ENCODE data around the gene KIFC3.
"Not testable (repeated sequence)": the region's sequence is repeated elsewhere in the genome, so short reads cannot be mapped to it uniquely, and the experiment has no call there.

The KIFC3 gene

DNA sequence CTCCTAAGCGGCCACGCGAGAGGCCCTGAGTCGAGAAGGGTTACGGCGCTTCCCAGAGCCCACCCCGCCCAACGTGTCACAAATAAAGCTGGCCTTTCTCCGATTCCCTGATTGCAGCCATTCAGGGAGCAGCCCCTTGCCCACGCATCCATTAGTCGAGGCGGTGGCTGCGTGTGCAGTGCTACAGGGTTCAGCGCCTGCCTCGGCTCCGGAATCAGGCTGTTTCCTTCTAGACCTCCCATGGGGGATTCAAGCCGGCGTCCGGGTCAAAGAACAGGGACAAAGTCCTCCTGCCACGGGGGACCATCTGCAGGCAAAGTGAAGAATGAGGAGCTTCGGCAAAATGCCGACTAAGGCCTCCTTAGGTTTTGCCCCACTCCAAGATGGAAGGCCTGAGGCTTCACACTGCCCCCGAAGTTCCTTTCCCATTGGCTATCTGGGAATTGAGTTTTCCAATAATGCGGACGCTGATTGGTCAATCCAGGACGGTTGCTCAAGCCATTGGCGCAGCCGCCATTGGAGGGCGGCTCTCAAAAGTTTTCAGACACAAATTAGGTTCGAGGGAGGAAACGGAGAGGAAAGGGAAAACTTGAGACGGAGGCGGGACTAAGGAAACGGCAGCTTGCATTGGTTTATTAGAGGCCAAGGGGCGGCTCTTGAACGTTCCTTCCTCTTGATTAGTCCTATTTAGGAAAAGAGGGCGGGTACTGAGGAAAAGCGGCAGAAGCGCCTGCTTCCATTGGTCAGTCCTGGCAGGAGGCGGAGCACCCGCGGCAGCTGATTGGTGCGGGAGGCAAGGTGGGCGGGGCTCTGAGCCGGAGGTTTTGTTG lies 67.2 kb downstream of the KIFC3 start:
- peak; percentile 97 for DNase-seq

DNA sequence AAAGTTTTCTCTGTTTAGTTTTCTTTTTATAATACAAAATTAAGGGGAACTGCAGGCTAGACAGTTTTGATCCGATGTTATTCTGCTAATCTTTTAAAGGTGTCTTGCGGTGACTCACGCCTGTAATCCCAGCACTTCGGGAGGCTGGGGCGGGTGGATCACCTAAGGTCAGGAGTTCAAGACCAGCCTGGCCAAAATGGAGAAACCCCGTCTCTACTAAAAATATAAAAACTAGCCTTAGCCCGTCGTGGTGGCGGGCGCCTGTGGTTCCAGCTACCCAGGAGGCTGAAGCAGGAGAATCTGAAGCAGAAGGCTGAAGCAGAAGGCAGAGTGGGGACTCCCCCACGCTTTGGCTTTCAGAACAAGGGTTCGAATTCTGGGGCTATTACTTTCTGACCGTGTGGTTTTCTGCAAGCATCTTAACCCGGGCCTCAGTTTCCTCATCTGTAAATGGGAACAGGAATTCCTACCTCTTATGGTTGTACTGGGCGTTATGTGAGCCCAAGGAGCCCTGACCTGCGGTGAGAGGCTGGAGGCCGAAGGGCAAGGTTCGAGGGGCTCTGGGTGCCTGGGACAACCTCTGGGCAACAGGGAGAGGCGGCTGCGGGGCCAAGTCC lies 67.9 kb downstream of the KIFC3 start:
- DNase-seq = no peak

DNA sequence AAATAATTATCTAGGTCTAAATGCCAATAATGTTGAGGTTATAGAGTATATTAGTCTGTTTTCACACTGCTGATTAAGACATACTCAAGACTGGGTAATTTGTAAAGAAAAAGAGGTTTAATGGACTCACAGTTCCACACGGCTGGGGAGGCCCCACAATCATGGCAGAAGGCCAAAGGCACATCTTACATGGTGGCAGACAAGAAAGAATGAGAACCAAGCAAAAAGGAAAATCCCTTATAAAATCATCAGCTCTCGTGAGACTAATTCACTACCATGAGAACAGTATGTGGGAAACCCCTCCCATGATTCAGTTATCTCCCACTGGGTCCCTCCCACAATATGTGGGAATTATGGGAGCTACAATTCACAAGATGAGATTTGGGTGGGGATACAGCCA lies 69.6 kb downstream of the KIFC3 start:
- DNase-seq = no peak

DNA sequence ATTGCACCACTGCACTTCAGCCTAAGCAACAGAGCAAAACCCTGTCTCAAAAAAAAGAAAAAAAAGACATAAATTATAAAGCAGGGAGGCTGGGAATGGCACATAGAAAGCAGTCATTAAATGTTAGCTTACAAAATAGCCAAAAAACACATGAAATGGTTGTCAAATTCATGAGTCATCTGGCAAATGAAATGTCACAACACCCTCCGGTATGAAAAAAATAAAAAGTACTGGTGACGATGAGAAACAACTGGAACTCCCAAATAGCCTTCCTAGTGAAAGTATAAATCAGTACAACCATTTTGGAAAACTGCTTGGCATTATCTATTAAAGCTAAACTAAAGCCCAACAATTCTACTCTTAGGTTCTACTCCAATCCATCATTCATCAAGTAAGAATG lies 70.3 kb downstream of the KIFC3 start:
- no peak for DNase-seq

DNA sequence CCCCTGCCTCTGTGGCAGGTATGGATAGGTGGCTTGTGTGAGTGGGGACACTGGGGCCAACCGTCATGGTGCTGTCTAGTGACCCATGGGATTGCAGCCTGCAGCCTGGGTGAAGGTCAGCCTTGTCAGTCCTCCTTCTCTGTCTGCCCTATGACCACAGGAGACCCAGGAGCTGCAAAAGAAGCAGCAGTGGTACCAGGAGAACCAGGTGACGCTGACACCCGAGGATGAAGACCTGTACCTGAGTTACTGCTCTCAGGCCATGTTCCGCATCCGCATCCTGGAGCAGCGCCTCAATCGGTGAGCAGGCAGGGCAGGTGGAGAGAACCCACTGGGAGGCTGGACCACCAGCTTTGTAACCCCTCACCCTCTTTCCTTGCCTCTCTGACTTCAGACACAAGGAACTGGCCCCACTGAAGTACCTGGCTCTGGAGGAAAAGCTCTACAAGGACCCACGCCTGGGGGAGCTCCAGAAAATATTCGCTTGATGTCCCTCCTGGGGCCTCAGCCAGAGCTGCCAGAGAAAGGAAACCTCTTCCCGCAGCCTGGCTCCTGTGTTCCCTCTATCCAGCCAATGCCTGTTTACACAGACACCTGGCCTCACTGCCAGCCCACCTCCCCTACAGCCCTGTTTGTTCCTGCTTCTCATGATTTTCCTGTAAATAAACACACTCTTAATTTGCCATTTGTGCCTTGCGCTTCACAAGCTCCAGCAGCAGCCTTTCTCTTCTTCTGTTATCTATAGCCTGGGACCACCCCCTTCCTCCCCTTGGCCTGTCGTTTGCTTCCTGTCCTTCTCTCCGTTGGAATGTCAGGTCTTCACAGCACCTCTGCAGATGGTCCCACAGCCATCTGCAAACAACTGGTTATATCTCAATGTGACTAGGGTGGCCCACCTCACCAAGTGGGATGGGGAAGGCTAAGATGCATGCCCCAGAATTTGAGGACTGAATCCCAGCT lies 71.2 kb downstream of the KIFC3 start:
- no peak for DNase-seq

DNA sequence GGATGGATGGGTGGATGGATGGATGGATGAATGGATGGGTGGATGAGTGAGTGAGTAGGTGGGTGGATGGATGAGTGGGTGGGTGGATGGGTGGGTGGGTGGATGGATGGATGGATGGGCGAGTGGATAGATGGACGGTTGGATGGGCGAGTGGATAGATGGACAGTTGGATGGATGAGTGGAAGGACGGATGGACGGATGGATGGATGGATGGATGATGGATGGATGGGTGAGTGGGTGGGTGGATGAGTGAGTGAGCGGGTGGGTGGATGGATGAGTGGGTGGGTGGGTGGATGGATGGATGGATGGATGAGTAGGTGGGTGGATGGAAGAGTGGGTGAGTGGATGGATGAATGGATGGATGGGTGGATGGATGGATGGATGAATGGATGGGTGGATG lies 72.4 kb downstream of the KIFC3 start:
- not testable (repeated sequence) for DNase-seq

DNA sequence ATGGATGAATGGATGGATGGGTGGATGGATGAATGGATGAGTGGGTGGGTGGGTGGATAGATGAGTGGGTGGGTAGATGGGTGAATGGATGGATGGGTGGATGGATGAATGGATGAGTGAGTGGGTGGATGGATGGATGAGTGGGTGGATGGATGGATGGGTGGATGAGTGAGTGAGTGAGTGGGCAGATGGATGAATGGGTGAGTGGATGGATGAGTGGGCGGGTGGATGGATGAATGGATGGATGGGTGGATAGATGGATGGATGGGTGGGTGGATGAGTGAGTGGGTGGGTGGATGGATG lies 73.2 kb downstream of the KIFC3 start:
- DNase-seq = no peak

DNA sequence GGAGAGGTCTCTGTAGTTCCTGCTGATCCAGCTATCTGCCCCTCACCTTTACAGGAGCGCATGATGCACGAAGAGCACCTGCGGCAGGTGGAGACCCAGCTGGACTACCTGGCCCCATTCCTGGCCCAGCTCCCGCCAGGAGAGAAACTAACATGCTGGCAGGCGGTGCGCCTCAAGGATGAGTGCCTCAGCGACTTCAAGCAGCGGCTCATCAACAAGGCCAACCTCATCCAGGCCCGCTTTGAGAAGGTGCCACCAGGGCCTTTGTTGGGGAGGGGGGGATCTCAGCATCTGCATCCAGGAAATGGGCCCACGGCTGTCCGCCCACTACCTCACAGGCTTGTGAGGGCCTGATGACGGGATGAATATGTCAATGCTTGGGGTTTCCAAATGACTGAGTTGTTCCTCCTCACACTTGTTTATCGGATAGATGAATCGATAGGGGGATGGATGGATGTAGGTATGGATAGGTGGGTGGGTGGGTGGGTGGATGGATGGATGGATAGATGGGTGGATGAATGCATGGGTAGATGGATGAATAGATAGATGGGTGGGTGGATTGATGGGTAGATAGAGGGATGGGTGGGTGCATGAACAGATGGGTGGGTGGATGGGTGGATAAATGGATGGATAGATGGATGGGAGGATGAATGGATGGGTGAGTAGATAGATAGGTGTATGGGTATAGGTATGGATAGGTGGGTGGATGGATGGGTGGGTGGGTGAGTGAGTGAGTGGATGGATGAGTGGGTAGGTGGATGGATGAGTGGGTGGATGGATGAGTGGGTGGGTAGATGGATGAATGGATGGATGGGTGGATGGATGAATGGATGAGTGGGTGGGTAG lies 73.7 kb downstream of the KIFC3 start:
- no peak for DNase-seq

DNA sequence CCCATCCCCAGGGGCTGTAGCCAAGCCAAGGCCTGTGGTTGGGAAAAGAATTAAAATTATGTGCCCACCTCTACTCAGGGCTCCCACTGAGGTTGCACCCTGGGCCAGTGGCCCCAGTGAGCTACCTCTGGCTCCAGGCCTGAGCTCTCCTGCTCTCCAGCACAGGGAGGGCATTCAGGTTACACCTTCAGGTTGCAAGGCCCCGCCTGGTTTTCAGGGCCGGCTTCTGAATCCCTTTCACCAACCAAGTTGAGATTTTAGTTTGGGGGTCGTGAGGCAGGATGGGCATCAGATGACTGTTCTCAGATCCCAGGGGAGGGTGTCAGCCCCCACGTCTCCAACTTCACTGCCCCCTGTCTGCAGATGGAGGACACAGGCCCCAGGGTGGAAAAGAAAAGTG lies 74.7 kb downstream of the KIFC3 start:
- DNase-seq = no peak

DNA sequence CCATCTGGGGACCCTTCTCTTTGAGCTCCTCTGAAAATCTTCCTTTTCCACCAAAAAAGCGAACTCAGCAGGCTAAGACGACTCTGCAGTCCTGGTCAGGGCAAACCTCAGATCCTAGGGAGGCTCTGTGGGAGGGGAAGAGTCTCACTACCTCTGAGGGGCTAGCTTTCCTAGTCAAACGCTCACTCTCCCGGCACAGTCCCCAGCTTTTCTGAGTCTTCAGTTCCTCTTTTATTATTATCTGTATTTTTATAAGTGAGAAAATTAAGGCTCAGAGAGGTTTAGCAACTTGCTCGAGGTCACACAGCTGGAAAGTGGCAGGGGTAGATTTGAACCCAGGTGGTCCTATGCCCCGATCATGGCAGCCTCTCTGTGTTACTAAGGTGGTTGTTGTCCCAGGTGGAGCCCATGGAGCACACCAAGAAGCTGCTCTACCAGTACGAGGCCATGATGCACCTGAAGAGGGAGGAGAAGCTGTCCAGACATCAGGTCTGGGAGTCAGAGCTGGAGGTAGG lies 75.8 kb downstream of the KIFC3 start:
- DNase-seq = no peak

DNA sequence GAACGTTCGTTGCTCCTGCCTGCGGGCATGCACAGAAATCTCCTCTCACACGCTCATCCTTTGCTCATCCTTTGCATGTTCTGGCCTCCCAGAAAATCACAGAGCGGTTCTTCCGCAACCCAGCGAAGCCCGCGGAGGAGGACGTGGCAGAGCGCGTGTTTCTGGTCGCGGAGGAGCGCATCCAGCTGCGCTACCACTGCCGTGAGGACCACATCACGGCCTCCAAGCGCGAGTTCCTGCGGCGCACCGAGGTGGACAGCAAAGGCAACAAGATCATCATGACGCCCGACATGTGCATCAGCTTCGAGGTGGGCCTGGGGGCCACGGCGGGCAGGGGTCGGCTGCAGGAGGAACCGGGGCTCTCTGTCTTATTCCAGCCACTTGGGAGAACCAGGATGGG lies 76.3 kb downstream of the KIFC3 start:
- no peak for DNase-seq

DNA sequence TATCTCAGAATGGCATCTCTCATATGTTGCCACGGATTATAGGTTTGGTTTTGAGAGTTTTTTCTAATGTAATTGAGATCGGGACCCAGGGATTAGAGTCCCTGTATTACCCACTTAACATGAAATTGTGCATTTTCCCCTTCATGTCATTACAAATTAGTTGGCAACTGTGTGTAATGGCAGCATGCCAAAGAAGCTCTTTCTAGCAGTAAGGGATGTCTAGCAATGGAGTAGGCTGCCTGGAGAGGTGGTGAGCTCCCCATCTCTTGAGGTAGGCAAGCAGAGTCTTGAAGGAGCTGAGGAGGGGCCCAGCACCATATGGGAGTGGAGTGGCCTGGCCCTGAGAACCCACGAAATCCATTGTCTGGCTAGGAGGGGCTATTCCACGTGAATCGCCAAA lies 76.7 kb downstream of the KIFC3 start:
- no peak for DNase-seq

DNA sequence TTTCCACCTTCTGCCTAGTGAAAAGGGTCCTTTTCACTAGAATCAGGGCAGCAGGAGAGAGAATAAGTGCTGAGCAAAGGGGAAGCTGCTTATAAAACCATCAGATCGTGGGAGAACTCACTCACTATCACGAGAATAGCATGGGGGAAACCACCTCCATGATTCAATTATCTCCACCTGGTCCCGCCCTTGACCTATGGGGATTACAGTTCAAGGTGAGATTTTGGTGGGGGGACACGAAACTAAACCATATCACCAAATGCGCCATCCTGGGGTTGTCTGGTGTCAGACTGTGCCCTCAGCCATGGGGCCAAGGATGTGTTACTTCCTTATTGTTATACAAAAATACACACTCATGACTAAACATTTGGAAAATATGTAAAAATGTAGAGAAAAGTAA lies 77.1 kb downstream of the KIFC3 start:
- no peak for DNase-seq

DNA sequence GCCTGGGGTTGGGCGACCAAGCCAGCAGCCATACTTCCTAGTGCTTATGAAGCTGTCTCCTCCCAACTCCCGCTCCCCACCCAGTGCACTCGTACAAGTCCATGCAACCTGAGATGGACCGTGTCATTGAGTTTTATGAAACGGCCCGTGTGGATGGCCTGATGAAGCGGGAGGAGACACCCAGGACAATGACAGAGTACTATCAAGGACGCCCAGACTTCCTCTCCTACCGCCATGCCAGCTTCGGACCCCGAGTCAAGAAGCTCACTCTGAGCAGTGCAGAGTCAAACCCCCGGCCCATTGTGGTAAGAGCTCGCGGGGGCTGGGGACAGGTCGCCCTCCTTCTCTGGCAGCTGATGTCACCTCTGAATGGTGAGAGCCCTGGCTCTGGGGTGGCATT lies 77.8 kb downstream of the KIFC3 start:
- DNase-seq = no peak

DNA sequence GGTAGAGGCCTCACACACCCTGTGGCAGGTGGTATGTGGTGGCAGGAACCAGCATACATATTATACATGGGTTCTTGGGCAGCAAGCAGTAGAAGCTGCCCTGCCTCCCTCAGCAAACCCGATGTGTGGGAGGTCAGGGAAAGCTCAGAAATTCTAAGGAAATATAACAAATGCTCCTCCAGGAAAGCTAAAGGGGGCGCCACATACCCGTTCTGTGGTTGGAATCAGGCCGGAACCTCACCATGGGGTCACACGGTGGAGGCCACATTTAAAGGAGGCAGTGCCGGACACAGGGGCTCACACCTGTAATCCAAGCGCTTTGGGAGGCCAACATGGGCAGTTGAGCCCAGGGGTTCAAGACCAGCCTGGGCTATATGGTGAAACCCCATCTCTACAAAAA lies 79.1 kb downstream of the KIFC3 start:
- DNase-seq = no peak

DNA sequence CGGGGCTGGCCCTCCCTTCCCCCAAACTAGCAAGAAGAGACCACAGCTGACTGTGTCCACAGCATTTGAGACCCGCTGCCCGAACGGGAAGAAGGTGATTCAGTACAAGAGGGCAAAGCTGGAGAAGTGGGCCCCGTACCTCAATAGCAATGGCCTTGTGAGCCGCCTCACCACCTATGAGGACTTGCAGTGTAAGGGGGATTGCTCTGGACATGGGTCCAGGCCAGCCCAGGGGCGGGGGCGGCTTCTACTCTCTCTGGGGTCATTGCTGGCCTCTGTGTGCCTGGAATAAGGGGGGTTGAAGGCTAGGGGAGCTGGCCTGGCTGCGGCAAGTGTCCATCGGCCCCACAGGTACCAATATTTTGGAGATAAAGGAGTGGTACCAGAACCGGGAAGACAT lies 79.6 kb downstream of the KIFC3 start:
- no peak for DNase-seq

DNA sequence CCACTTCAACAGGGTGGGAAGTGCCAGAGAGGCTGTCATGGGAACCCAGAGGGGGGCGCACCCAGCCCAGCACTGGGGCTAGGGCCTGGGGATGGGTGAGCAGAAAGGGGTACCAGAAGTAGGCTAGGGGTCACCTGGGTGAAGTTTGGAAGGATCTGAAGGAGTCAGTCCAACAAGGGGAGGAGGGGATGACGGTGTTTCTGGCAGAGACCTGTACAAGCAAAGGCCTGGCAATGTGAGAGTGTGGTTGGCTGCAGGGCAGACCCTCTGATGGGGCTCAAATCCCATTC lies 80.1 kb downstream of the KIFC3 start:
- DNase-seq = no peak

DNA sequence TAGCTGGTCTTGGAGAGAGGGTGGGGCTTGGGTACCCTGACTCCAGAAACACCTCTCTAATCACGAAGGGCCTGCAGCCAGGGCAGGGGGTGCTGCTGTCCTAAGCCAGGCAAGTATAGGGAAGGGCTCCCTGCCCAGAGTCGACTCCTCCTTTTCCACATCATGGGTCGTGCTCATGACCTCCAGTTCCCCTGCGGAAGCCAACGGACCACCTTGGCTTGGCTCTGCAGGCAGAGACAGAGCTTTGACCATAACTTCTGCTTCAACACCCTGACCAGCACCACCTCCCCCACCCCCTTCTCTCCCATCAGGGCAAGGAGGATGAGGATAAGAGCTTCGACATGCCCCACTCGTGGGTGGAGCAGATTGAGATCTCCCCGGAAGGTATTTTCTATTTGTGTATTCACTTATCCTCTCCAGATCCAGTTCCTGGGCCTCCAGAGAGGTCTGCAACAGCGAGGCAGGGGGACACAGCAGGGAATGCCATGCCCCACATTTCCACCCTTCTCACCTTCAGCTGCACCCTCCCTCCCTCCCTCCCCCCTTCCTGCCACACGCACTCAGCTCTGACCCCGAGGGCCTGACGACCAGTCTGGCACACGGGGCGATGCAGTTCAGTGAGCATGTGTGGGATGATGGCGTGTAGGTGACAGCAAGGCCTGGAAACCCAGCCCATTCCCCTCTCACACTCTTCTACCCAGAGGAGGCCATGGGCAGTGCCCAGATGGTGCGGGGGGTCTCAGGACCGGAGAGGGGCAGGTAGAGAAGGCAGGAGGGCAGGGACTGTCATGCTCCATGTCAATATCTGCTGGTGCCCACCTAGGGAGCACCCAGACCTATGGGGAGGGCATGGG lies 80.7 kb downstream of the KIFC3 start:
- no peak for DNase-seq

DNA sequence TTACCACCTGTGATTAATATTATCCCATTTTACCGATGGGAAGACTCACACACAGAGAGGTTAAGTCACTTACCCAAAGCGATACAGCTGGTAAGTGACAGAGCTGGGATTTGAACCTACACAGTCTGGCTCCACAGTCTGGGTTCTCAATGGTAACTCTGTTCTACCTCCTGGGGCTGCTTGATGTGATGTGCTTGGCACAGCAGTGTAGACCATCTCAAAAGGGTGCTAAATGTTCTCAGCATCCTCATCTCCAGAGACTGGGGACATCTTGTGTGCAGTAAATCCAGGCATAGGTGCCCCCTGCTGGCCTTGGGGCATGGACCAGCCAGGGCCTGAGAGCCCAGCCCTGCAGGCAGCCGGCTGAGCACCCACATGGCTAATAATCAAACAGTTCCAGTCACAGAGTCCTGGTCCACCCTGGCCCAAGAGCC lies 82.1 kb downstream of the KIFC3 start:
- no peak for DNase-seq

DNA sequence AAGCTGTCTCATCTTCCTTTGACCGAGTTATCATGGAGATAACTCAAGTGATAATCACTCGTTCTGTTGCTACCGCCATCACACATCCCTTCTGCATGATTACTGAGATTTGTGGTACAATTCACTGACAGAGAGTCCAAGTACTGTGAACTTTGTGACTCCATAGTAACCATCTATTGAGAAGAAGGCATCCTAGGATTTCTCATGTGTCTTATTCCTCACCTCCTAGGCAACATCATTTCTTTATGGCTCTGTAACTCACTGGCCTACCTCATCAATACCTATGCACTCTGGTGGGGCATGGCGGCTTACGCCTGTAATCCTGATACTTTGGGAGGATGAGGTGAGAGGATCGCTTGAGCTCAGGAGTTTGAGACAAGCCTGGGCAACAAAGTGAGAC lies 88.2 kb downstream of the KIFC3 start:
- no peak for DNase-seq

DNA sequence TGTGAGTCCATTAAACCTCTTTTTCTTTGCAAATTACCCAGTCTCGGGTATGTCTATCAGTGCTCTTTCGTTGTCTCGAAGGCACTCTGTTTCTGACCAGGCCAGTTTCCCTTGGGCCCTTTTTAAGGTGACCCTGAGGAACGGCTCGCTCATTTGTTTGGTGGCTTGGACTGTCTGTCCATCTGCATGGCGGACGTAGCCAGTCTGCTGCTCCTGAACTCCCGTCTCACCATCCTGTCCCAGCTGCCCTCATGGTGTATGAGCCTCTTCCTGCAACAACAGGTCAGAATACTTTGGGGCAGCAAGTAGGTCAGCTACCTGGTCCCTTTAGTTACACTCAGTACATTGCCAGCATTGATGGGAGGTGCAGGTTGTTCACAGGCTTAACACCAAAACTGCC lies 88.7 kb downstream of the KIFC3 start:
- no peak for DNase-seq

DNA sequence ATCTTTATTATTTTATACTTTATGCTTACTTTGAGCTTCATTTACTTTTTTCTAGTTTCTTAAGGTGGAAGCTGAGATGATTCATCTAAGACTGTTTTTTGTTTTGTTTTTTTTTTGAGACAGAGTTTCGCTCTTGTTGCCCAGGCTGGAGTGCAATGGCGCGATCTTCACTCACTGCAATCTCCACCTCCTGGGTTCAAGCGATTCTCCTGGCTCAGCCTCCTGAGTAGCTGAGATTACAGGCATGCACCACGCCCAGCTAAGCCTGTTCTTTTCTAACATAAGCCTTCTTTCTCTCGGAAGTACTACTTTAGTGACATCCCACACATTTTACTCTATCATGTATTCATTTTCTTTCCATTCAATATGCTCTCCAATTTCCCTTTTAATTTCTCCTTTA lies 89.7 kb downstream of the KIFC3 start:
- DNase-seq = not testable (repeated sequence)

Measured in NCI-H2081 treated with DMSO at 0.1 percent for 48 hours (cell line).